GM20431 (cell line): ENCODE measurements around the gene XCR1.
"Not testable (repeated sequence)": the region's sequence is repeated elsewhere in the genome, so short reads cannot be mapped to it uniquely, and the experiment has no call there.

Experiments used
- in situ Hi-C: fragments of 300-500 bp; cut with MseI, MboI; formaldehyde crosslinking; loops from one replicate; pipeline ENCODE4 v1.15.0; 2020; ENCODE audit warnings: low sequenced_read_pairs; ENCODE audit not compliant: unreplicated experiment

The XCR1 gene

DNA sequence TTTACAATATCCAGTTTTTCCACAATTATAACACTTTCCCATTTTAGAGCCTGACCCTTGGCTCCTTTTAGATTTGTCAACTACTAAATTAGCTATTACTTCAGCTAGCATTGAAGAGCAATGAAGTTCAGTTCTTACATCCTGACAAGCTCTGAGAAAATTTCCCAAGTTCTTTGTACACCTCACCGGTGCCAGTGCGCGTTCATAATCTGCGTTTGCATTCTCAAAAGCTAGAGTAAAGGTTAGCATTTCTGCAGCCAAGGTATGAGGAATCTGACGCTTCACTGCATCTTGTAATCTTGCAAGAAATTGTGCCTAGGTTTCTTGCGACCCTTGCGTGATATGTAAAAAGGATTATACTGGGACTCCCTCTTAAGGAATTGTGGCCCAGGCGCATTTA is 25.2 kb upstream of the XCR1 start:
- in situ Hi-C loops, result loop anchor here (25.0 kb wide), 1 partner anchor 290 kb away; no protein-coding TSS in a partner anchor

DNA sequence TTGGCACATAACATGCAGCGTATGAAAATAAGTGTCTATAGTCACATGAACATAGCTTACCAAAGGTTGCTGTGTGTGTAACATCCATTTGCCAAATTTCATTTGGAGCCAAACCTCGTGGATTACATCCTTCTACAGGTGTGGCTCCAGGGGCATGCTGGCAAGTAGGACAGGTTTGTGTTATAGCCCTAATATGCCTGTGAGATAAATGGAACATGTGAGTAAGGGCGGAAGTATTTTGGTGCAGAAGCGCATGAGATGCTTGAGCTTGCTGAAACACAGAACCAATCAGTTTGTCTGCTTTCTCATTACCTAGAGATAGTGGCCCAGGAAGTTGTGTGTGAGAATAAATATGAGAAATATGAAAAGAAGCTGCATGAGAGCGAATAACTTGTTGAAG is 21.8 kb upstream of the XCR1 start:
- in situ Hi-C loops, result no loop called here

DNA sequence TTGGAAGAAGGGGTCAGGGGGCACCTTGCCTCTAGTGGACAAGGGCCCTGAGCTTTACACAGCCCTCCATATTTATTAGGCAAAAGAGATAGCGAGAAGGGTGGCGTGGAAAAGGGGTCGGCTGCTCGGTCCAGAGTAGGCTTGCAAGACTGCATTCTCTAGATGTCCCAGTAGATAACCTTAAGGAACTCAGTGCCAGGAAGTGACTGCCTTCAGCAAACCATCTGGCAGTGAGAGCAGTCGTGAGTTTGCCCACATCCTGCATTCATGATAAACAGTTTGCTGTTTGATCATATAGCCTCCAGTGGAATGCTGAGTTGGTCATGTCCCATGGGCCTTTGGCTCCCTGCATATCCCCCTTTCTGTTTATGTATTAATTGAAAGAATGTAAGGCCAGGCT is 18.9 kb upstream of the XCR1 start:
- in situ Hi-C loops, result not testable (repeated sequence)

DNA sequence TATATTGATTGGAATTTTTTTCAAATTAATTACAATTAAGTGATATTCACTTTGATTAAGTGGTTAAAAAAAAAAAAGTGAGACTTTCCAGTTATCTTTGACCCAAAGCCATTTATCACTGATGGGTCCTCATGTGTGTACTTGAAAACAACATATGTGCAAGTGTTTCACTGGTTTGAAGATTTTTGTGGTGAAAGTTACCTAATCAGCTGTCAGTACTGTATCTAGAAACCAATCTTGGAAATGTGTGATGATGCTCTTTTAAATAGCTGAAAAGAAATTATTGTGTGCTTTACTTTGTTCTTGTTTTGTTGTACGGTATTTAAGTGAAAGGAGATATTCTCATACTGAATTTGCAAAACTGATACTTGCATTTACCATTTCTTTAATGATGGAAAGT is 11.6 kb upstream of the XCR1 start:
- in situ Hi-C loops, result no loop called here

DNA sequence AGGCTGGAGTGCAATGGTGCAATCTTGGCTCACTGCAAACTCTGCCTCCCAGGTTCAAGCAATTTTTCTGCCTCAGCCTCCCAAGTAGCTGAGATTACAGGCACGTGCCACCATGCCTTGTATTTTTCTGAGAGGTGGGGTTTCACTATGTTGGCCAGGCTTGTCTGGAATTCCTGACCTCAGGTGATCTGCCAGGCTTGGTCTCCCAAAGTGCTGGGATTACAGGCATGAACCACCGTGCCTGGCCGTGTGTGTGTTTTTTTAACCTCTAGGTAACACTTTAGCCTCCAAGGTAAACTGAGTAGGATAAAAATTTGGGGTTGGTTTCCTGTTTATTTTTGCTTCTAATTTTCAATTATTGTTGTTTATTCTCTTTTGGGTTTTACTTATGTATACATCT is 10.8 kb upstream of the XCR1 start:
- in situ Hi-C loops, result not testable (repeated sequence)

DNA sequence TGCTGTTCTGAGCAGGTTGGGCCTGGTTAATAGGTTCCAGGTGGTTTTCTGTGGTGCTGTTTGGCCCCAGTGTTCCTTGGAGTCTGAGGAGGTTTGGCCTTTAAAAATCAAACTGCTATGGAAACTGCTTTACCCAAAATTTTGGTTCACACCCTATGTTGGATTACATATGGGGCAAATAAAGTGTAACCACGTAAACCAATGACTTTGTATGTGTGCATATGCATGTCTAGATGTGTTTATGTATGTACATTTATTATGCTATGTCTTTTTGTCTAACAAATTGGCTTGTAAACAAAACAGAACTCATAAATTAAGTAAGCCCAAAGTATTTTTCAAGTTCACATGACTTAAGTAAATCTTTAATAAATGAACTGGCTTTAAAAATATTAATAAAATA is 8.9 kb upstream of the XCR1 start:
- in situ Hi-C loops, result no loop called here

DNA sequence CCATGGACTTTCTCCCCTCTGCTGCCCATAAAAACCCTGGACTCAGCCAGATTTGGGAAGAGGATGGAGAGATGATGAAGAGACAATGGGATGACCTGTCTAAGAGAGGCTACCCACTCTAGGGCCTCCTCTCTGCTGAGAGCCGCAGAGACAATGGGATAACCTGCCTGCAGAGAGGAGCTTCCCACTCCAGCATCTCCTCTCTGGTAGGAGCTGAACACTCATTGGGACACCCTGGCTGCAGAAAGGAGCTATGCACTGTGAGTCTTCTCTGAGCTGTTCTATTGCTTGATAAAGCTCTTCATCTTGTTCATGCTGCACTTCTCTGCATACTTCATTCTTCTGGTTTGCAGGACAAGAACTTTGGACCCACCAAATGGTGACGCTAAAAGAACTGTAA is 4.5 kb upstream of the XCR1 start:
- in situ Hi-C loops, result no loop called here

DNA sequence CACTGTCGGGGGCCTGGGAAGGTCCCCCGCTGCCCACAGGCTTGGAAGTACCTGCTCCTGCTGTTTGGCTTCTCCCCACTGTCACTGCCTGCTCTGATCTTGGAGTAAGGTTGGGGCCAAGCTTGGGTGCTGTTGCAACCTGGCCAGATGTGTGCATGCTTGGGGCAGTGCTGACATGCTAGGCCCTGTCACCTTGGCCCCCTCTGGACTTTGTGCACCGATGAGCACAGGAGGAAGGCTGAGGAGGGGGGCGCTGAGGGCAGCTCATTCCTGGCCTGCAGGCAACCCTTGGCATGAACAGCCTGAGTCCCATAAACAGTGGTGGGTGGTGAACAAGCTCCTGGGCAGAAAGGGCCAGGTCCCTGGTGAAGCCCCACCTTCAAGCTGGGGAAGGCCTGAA is 4.0 kb upstream of the XCR1 start:
- in situ Hi-C loops, result no loop called here

DNA sequence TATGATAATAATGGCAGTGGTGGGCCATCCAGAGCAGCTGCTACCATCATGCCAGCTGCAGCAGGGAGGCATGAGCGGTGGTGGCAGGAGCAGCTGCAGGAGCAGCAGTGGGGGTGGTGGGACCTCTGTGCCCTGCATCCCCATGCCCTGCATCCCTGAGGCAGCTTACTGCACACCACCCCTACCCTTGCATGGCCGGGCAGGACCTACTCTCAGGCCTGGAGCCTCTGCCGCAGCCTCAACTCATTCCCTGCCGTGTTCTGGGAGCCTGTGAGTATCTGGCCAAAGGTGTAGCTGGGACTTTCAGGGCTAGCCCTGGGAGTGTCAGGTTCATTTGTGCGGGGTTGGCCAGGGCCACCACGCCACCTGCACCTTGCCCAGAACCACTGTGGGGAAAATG is 3.3 kb upstream of the XCR1 start:
- in situ Hi-C loops, result no loop called here

DNA sequence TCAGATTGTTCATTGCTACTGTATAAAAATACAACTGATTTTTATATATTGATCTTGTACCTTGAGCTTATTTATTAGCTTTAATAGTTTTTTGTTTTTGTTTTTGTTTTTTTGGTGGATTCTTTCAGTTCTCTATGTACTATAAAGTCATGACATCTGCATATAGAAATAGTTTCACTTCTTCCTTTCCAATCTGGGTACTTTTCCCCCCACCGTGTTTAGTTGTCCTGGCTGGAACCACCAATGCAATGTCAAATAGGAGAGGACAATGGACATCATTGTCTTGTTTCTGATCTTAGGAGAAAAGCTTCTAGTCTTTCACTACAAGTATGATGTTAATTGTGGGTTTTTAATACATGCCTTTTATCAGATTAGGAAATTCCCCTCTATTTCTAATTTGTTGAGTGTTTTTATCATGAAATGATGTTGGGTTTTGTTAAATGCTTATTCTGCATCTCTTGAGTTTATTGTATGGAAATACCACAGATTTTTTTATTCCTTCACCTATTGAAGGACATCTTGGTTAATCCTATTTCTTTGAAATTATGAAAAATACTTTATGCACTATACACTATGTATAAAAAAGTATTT is 2.8 kb upstream of the XCR1 start:
- in situ Hi-C loops, result no loop called here

DNA sequence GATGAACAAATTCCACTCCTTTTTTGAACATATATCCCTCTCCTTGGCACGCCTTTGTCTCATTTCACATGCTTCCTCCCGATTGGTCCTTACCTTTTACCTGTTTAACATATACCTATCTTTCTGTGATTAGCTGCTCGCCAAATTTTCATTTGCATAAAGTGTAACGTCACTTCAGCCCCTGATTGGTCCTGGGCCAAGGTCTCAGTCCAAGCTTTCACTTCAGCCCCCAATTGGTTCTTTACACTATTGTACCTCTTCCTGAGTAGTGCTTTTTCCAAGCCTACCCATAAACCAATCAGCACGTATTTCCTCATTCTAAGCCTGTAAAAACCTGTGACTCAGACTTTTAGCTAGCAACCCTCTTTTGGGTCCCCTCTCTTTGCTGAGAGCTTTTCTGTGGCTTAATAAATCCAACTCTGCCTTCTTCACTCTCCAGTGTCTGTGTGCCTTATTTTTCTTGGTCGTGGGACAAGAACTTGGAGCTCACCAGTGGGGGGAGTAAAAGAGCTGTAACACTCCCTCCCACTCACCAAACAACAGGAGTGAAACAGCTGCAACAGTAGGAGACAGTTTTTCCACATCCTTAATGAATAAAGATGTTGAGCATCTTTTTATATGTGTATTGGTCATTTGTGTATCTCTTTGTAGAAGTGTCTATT is 584 bp upstream of the XCR1 start:
- in situ Hi-C loops, result no loop called here

DNA sequence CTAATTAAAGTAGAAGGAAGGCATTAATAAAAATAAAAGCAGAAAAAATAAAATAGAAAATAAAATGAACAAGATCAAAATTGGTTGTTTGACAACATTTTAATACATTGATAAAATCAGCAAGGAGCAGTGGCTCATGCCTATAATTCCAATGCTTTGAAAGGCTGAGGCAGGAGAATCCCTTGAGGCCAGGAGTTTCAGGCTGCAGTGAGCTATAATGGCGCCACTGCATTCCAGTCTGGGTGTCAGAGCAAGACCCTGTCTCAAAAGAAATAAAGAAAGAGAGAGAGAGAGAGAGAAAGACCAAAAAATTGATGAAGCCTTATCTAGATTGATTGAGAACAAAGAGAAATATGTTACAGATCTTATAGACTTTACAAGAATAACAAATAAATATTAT is 2.1 kb downstream of the XCR1 start:
- in situ Hi-C loops, result no loop called here

DNA sequence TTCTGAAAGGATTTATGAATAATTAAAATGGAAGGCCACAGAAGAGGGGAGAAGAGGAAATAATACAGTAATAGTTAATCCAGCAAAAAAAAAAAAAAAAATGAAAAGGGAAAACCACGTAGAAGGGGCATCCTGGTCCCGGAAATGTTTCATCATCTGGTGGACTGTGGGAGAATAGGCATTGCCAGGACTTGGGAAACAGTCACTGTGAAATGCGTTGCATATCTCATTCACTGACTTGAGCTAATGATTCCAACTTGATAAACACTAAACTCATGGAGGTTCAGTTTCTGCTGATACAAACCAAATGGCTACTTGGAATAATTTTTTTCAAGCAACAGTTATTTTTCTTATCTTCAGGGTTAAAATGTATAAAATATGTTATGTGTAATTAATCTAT is 3.2 kb downstream of the XCR1 start:
- in situ Hi-C loops, result no loop called here

DNA sequence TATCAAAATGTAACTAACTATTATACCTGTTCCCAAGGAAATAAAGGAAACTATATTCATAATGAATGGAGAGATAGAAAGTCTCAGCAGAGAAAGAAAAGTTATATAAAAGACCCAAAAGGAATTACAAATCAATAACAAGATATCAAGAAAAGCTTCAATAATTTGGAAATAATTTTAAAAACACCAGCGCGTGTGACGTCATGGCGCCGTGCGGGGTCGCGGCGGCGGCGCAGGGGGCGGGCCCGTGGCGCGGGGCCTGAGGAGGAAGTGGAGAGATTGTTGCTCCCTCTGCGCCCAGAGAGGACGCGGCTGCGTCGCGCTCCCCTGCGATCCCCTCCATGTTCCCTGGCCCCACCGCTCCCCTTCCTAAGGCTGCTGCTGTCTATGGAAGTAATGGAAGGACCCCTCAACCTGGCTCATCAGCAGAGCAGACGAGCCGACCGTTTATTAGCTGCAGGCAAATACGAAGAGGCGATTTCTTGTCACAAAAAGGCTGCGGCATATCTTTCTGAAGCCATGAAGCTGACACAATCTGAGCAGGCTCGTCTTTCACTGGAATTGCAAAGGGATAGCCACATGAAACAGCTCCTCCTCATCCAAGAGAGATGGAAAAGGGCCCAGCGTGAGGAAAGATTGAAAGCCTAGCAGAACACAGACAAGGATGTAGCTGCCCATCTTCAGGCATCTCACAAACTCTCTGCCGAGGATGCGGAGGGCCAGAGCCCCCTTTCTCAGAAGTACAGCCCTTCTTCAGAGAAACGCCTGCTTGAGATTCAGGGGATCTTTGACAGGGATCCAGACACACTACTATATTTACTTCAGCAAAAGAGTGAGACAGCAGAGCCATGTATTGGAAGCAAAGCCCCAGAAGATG is 4.1 kb downstream of the XCR1 start:
- in situ Hi-C loops, result no loop called here

DNA sequence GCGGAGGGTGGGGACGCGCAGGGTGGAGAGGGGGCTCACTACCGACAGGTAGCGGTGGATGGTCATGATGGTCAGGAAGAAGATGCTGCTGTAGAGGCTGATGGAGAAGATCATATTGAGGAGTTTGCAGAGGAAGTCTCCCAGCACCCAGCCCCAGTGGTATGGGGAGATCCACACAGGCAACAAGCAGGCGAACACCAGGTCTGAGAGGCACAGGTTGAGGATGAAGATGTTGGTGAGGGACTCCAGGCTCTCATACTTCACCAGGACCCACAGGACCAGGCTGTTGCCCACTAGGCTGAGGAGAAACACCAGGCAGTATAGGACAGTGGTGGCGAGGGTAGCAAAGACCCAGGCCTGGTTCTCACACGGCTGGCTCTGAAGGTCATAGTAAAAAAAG is 5.8 kb downstream of the XCR1 start:
- in situ Hi-C loops, result no loop called here

DNA sequence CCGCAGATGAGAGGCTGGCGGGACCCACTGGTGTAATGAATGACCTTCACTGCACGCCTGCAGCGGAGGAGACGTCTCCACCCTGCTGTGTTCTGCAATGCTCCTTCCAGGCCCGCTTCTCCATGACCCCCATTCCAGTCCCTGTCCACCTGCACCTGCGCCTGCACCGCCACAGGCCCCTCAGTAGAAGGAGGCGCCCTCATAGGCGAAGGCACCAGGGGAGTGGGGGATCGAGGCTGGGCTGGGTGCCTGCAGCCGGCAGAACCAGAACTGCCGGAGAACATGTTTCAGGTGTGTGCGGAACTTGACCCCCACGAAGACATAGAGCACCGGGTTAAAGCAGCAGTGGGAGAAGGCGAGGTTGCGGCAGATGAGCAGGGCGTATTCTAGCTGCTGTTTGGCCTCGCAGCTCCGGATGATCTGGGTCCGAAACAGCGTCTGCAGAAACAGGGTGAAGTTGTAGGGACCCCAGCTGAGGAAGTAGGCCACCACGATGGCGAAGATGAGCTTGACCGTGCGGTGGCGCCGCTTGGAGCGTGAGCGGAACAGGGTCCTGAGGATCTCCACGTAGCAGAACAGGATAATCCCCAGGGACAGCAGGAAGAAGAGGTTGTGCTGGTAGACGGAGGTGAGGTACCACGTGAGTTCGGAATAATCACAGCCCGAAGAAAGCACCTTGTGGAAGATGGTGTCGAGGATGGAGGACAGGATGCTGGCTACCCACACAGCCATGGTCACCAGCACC is 6.3 kb downstream of the XCR1 start:
- in situ Hi-C loops, result no loop called here

DNA sequence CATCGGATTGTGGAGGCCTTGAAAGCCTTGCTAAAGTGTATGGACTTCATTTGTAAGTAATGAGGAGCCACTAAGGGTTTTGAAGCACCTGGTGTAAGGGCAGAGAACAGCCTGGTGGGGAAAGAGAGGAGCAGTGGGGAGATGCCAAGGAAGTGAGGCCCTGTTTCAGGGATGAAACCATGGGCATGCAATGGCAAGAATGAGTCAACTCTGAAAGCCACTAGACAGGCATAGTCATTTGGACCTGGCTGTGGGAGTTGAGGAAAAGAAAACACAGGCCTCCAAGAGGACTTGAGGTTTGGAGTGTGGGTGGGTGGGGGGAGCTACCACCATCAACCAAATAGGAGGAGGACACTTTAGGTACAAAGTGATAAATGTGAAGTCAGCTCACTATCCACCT is 7.6 kb downstream of the XCR1 start:
- in situ Hi-C loops, result no loop called here

DNA sequence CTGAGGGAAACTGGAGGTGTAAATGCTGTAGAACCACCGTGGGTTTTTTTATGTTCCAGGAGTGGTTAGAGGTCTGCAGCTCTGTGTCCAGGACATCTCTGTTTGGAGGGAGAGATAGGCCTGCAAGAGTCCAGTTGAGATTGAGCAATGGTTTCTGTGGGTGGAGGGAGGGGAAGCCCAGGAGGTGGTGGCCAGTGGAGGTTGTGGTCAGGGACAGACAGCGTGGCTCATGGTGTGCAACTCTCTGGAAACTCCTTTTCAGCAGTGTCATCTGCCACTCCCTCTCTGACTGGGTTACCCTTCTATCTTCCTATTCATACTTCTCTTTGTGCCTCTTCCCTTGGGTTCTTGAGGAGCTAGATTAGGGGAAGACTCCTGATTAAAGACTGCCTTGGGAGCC is 9.6 kb downstream of the XCR1 start:
- in situ Hi-C loops, result no loop called here

DNA sequence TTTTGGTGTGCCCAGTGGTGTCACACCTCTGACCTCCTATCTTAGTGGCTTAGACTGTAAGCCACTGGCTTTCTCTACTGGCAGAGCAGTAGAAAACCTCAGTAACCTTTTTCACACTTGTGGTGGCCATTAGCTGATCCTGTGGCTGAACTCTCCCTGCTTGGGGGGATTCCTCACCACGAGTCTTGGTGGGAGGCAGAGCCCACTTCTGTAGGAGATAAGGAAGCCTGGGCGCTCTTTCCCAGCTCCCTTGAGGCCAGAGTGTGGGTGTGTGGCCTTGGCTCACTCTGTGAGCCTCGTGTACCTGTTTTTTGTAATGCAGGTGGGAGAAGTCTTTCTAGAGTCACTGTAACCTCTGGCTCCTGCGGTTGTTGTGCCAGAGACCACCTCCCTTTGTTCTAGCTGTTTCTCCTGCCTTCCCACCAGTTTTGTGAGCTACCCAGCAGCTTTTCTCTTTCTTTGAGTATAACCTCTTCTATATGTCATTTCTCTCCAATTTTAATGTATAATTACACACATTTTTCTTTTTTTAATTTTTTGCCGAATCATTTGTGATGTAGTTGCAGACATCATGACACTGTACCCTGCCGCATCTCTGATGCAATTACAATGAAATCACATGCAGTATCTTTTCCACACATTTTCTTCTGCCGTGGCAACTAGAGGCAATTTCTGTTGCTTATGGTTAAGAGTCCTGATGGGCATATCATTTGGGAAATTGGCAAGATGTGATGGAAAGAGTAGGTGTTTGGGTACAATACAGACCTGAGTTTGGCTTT is 13.8 kb downstream of the XCR1 start:
- in situ Hi-C loops, result no loop called here

DNA sequence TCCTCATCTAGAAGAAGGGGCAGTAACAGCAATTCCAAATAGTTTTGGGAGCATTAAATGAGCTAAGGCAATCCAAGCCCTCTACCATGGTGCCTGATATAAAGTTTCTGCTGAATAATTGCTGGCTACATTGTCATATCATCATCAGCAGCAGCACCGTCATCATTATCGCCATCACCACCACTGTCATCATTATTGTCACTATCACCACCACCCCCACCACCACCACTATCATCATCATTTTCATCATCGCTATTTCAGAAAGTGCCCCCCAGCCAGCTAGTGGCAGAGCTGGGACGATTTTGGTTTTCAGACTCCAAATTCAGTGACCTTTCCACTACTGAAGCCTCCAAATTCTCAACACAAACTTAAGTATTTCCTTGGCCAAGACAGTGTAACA is 15.0 kb downstream of the XCR1 start:
- in situ Hi-C loops, result no loop called here
